Measurements from ENCODE around the gene RCL1.
A peak's percentile ranks its signal among the peaks of the same experiment; 100 is the strongest.
"Not testable (repeated sequence)": the region's sequence is repeated elsewhere in the genome, so short reads cannot be mapped to it uniquely, and the experiment has no call there.

Gene RCL1

DNA sequence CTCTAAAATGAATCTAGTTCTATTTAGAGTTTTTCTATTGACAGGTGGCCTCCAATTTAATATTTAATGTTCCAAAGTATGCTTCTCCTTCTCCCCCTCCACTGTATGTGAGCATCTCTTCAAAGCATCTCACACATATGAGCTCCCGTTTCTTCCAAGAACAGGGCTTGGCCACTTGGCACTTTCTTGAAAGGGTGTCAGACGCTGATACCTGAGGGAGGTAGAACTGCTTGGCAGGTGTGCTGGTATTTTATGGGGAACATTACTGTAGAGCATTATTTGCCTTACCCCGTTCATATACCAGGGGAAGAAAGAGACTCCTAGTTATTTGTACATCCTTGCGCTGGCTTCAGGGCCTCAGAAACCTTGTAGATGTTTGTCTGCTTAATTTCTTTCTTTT lies 1.9 kb downstream of the RCL1 start:
- TF ChIP-seq, protein P1, sequence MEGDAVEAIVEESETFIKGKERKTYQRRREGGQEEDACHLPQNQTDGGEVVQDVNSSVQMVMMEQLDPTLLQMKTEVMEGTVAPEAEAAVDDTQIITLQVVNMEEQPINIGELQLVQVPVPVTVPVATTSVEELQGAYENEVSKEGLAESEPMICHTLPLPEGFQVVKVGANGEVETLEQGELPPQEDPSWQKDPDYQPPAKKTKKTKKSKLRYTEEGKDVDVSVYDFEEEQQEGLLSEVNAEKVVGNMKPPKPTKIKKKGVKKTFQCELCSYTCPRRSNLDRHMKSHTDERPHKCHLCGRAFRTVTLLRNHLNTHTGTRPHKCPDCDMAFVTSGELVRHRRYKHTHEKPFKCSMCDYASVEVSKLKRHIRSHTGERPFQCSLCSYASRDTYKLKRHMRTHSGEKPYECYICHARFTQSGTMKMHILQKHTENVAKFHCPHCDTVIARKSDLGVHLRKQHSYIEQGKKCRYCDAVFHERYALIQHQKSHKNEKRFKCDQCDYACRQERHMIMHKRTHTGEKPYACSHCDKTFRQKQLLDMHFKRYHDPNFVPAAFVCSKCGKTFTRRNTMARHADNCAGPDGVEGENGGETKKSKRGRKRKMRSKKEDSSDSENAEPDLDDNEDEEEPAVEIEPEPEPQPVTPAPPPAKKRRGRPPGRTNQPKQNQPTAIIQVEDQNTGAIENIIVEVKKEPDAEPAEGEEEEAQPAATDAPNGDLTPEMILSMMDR (IDR thresholded peaks at IDR 0.05; ENCODE audit: control insufficient read depth, extremely low read depth, insufficient read depth) = no peak
- peak; percentile 86 for DNase-seq (ENCODE audit: low read depth)
- H3K4me3 ChIP-seq (ENCODE audit: low read depth, low read length) = no peak overlapping the region

DNA sequence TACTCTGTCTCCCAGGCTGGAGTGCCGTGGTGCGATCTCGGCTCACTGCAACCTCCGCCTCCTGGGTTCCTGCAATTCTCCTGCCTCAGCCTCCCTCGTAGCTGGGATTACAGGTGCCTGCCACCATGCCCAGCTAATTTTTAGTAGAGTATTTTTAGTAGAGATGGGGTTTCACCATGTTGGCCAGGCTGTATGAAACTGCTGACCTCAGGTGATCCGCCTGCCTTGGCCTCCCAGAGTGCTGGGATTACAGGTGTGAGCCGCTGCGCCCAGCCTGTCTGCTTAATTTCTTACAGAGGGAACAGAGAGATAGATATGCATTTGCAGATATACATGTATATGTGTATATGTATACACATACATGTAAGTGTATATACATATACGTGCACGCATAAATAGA lies 2.4 kb downstream of the RCL1 start:
- H3K4me3 ChIP-seq (ENCODE audit: low read depth, low read length) = not testable (repeated sequence)

DNA sequence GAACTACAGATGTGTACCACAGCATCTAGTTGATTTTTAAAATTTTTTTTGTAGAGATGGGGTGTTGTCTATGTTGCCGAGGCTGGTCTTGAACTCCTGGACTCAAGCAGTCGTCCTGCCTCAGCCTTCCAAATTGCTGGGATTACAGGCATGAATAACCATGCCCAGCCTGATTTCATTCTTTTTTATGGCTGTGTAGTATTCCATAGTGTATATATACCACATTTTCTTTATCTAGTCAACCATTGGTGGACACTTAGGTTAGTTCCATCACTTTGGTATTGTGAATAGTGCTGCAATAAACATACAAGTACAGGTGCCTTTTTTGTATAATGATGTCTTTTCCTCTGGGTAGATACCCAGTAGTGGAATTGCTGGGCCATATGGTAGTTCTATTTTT lies 3.8 kb downstream of the RCL1 start:
- no peak overlapping the region for H3K4me3 ChIP-seq (ENCODE audit: low read depth, low read length)
- TF ChIP-seq, protein P1 (IDR thresholded peaks at IDR 0.05; ENCODE audit: control insufficient read depth, extremely low read depth, insufficient read depth) = no peak

More for the DNA sequence above, 2.4 kb downstream of the RCL1 start:
- DNase-seq (ENCODE audit: low read depth) = not testable (repeated sequence)

DNA sequence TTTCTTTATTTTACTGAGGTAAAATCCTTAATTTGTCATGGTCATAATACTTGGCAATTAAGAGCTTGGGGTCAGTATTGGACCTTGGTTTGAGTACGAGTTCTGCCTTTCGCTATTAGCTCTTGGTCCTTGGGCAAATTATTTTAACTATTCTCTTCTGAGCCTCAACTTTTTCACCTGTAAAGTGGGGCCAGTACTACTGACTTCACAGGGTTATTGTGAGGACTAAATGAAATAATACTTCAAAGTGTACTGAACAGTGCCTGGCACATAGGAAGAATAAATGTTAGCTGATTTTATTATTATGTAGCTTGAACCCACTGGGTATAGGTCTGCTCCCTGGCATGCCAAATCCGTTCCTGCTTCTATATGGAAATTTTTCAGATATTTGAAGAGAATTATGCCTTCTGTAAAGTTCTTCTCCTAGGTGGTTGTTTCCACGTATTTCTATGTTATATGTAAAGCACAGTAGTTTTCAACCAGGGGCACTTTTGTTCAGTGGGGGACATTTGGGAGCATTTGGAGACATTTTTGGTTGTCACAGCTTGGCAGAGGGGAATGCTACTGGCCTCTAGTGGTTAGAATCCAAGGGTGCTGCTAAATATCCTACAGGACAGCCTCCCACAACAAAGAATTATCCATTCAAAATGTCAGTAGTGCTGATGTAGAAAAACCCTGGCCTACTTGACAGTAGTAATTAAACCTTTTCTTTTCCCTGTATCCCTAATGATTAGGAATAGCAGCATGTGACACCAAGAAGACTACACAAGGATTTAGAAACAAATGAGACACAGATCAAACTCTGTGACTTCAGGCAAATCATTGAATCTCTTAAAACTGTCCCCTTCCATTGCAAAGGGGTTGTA lies 4.5 kb downstream of the RCL1 start:
- no peak for DNase-seq (ENCODE audit: low read depth)
- H3K4me3 ChIP-seq (ENCODE audit: low read depth, low read length) = no peak overlapping the region
- TF ChIP-seq, protein P1 (IDR thresholded peaks at IDR 0.05; ENCODE audit: control insufficient read depth, extremely low read depth, insufficient read depth) = no peak

More for the DNA sequence above, 3.8 kb downstream of the RCL1 start:
- no peak for DNase-seq (ENCODE audit: low read depth)

DNA sequence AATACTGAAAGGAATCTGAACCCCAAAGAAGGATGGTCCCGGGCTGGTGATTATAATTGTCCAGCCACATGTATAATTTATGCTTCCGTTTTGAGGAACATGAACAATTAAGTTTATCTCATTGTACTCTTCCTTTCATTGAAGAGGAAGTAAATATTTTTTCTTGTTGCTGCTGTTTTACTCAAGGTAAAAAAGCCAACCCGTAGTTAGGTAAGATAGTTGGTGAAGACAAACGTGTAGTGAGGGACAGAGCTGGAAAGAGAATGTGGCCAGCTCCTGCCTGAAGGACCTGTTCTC lies 5.1 kb downstream of the RCL1 start:
- TF ChIP-seq, protein P1 (IDR thresholded peaks at IDR 0.05; ENCODE audit: control insufficient read depth, extremely low read depth, insufficient read depth) = no peak
- no peak for DNase-seq (ENCODE audit: low read depth)
- no peak overlapping the region for H3K4me3 ChIP-seq (ENCODE audit: low read depth, low read length)

DNA sequence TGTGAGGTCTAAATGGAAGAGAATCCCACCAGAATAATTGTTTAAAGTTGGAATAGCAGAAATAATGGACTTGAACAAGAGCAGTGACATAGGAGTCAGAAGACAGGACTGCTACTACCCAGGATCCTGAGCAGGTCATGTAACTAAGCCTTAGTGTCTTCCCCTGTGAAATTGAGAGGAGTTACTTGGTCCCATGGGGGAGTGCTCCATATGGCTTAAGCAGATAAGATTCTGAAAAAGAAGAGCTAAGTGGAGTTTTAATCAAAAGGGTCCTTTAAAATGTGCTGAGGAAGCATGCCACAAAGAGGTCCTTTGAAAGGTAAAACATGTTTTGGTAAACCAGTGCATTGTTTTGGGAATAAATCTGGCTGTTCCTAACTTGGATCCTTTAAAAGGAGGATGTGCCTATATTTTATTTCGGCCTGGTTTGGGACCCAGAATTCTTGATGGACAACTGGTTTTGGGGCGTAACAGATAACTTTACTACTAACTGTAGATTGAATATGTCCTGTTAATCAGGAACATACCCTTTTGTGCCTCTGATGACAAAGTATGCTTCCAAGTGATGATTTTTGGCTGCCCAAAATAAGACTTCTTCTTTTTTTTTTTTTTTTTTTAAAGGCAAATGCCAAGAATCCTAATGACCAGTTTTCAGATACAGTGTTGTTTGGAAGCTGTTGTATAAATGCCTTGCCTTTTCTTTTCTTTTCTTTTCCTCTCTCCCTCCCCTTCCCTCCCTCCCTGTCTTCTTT lies 5.7 kb downstream of the RCL1 start:
- TF ChIP-seq, protein P1 (IDR thresholded peaks at IDR 0.05; ENCODE audit: control insufficient read depth, extremely low read depth, insufficient read depth) = no peak
- DNase-seq (ENCODE audit: low read depth) = no peak
- no peak overlapping the region for H3K4me3 ChIP-seq (ENCODE audit: low read depth, low read length)

DNA sequence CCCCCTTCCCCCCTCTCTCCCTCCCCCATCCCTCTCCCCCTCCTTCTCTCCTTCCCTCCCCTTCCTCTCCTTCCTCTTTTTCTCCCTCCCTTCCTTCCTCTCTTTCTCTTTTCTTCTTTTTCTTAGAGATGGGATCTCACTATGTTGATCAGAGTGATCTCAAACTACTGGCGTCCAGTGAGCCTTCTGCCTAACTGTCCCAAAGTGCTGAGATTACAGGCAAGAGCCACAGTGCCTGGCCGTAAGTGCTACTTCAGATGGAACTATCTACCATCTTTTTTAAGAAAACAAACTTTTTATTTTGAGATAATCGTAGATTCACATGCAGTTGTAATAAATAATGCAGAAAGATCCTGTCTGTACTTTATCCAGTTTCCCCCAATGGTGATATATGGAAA lies 6.3 kb downstream of the RCL1 start:
- TF ChIP-seq, protein P1 (IDR thresholded peaks at IDR 0.05; ENCODE audit: control insufficient read depth, extremely low read depth, insufficient read depth) = no peak
- DNase-seq (ENCODE audit: low read depth) = no peak
- H3K4me3 ChIP-seq (ENCODE audit: low read depth, low read length) = no peak overlapping the region
